Spinal cord (tissue), 10 donors: ENCODE data around the gene GNPTG. TPM values are rescaled to one million over a fixed set of nuclear protein-coding genes. Genes with fewer than 3 reads are reported as not detected.
"Not testable (repeated sequence)": the region's sequence is repeated elsewhere in the genome, so short reads cannot be mapped to it uniquely, and the experiment has no call there.

ENCODE experiments used
- DNase-seq, 6 donors: peaks; one replicate each; pipeline versions ENCODE4 v3.0.0 to v3.0.0-alpha.2; 2013 to 2015; ENCODE audit warnings: low spot score in 6 of 6, low read depth in 4 of 6
- H3K27ac ChIP-seq: one replicate; pipeline ENCODE4 v1.5.1; 2013; ENCODE audit warnings: low read depth, low read length, control low read depth
- H3K27me3 ChIP-seq: one replicate; pipeline ENCODE4 v1.6.1; 2013; ENCODE audit warnings: low read length; ENCODE audit not compliant: control insufficient read depth, insufficient read depth
- H3K36me3 ChIP-seq: one replicate; pipeline ENCODE4 v1.6.1; 2013; ENCODE audit warnings: low read length; ENCODE audit not compliant: control insufficient read depth, insufficient read depth
- H3K4me1 ChIP-seq: one replicate; pipeline ENCODE4 v1.6.1; 2013; ENCODE audit warnings: low read length; ENCODE audit not compliant: control insufficient read depth, insufficient read depth
- H3K4me3 ChIP-seq: one replicate; pipeline ENCODE4 v1.5.1; 2013; ENCODE audit warnings: low read depth, low read length, control low read depth
- H3K9me3 ChIP-seq: one replicate; pipeline ENCODE4 v1.6.1; 2013; ENCODE audit warnings: low read length; ENCODE audit not compliant: control insufficient read depth, insufficient read depth
- WGBS: methylation state at CpG from one replicate; pipeline ENCODE4 v1.1.5; 2013; ENCODE audit warnings: missing lambda C conversion rate; ENCODE audit not compliant: insufficient coverage; 5-methylcytosine and 5-hydroxymethylcytosine counted together
- polyA plus RNA-seq, 2 donors: library from polyadenylated mRNA; unstranded; fragments of 120-200 nt; gene quantifications; one replicate each; pipeline ENCODE4 v1.2.1, GENCODE V29; 2013; ENCODE audit not compliant: insufficient read length in 2 of 2
- total RNA-seq, 2 donors: library from RNA; depleted of rRNA in 1 of 2; stranded (reverse); fragments of 120-200 nt in 1 of 2; fragments of >200 nt in 1 of 2; gene quantifications; one replicate each; pipeline versions ENCODE4 v1.2.3 to v1.2.4, GENCODE V29; 2013 to 2014
- donor health status: healthy.

Gene GNPTG
- total and polyA plus RNA-seq, 4 donors, result 33.5 to 127 (median 89.1) TPM

GRCh38 chr16:1325673-1326371 lies 25.9 kb upstream of the GNPTG start:
- peaks cover 7% of the 10 kb centered on the region for H3K27me3 ChIP-seq
- H3K36me3 ChIP-seq, result peaks cover 65% of the 10 kb centered on the region
- H3K4me3 ChIP-seq, result no peak overlapping the region
- H3K27ac ChIP-seq, result no peak overlapping the region
- DNase-seq, result no peak
- peaks cover 9% of the 10 kb centered on the region for H3K4me1 ChIP-seq
- H3K9me3 ChIP-seq, result no peaks in the 10 kb centered on the region
- 74% methylated on average over 18 of the region's 20 CpGs for WGBS

GRCh38 chr16:1326391-1326790 lies 25.3 kb upstream of the GNPTG start:
- H3K27ac ChIP-seq, result no peak overlapping the region
- no peak for DNase-seq
- H3K27me3 ChIP-seq, result peaks cover 9% of the 10 kb centered on the region
- H3K4me1 ChIP-seq, result peaks cover 11% of the 10 kb centered on the region
- no peak overlapping the region for H3K4me3 ChIP-seq
- no peaks in the 10 kb centered on the region for H3K9me3 ChIP-seq
- 68% methylated on average over 6 of the region's 17 CpGs for WGBS
- peaks cover 59% of the 10 kb centered on the region for H3K36me3 ChIP-seq

- Histone ChIP-seq H3K9me3 (no peaks in the 10 kb centered on the region), H3K27me3 (peaks cover 16% of the 10 kb centered on the region), H3K36me3 (peaks cover 53% of the 10 kb centered on the region), H3K4me3 (no peak overlapping the region), H3K27ac (no peak overlapping the region), H3K4me1 (peaks cover 17% of the 10 kb centered on the region)
- 78% methylated on average over 16 of the region's 17 CpGs for WGBS
- no peak for DNase-seq
Observed at GRCh38 chr16:1326946-1327618, 24.6 kb upstream of the GNPTG start.

GRCh38 chr16:1327619-1327947 lies 24.1 kb upstream of the GNPTG start:
- no peak overlapping the region for H3K4me3 ChIP-seq
- no peaks in the 10 kb centered on the region for H3K9me3 ChIP-seq
- H3K4me1 ChIP-seq, result peaks cover 22% of the 10 kb centered on the region
- peaks cover 21% of the 10 kb centered on the region for H3K27me3 ChIP-seq
- WGBS, result 54% methylated on average over 5 of the region's 5 CpGs
- H3K36me3 ChIP-seq, result peaks cover 50% of the 10 kb centered on the region
- no peak overlapping the region for H3K27ac ChIP-seq
- DNase-seq, result no peak

GRCh38 chr16:1328136-1328535 lies 23.6 kb upstream of the GNPTG start:
- not testable (repeated sequence) for DNase-seq

GRCh38 chr16:1328961-1329360 lies 22.8 kb upstream of the GNPTG start:
- H3K4me3 ChIP-seq, DNase-seq, H3K27ac ChIP-seq, H3K9me3 ChIP-seq: not testable (repeated sequence)
- Histone ChIP-seq H3K36me3 (peaks cover 36% of the 10 kb centered on the region), H3K27me3 (peaks cover 31% of the 10 kb centered on the region), H3K4me1 (peaks cover 25% of the 10 kb centered on the region)
- 91% methylated on average over 9 of the region's 10 CpGs for WGBS

More at GRCh38 chr16:1328136-1328535, 23.6 kb upstream of the GNPTG start:
- WGBS, result 97% methylated on average over 20 of the region's 20 CpGs
- Histone ChIP-seq H3K27me3 (peaks cover 27% of the 10 kb centered on the region), H3K36me3 (peaks cover 44% of the 10 kb centered on the region), H3K4me1 (peaks cover 27% of the 10 kb centered on the region)
- H3K9me3 ChIP-seq, H3K27ac ChIP-seq, H3K4me3 ChIP-seq: not testable (repeated sequence)

- H3K27me3 ChIP-seq, result peaks cover 43% of the 10 kb centered on the region
- H3K4me3 ChIP-seq, result no peak overlapping the region
- H3K27ac ChIP-seq, result no peak overlapping the region
- H3K9me3 ChIP-seq, result no peaks in the 10 kb centered on the region
- peaks cover 28% of the 10 kb centered on the region for H3K36me3 ChIP-seq
- DNase-seq, result no peak
- WGBS, result 53% methylated on average over 16 of the region's 17 CpGs
- peaks cover 37% of the 10 kb centered on the region for H3K4me1 ChIP-seq
Observed at GRCh38 chr16:1330260-1330914, 21.3 kb upstream of the GNPTG start.

- DNase-seq, result no peak
- no peaks in the 10 kb centered on the region for H3K9me3 ChIP-seq
- no peak overlapping the region for H3K4me3 ChIP-seq
- peaks cover 45% of the 10 kb centered on the region for H3K4me1 ChIP-seq
- peaks cover 20% of the 10 kb centered on the region for H3K36me3 ChIP-seq
- H3K27ac ChIP-seq, result no peak overlapping the region
- WGBS, result 44% methylated on average over 15 of the region's 22 CpGs
- peaks cover 43% of the 10 kb centered on the region for H3K27me3 ChIP-seq
Observed at GRCh38 chr16:1330931-1331711, 20.6 kb upstream of the GNPTG start.
